OCI-LY3 (cell line): ENCODE data around the gene NKX2-3.

ENCODE experiments used
- EZH2phosphoT487 ChIP-seq: fragments of 200-600 bp; shearing (Covaris generic); IDR thresholded peaks from 2 replicates; pipeline ENCODE4 v1.6.1; 2018; ENCODE audit warnings: antibody characterized with exemption, mixed run types, low read depth
- TF ChIP-seq, protein P1 (sequence below): fragments of 200-600, 300-600 bp; sonication (generic); IDR thresholded peaks from 2 replicates; pipeline ENCODE4 v1.5.1; 2014; ENCODE audit warnings: antibody characterized with exemption, low read length, low read depth

DNA sequence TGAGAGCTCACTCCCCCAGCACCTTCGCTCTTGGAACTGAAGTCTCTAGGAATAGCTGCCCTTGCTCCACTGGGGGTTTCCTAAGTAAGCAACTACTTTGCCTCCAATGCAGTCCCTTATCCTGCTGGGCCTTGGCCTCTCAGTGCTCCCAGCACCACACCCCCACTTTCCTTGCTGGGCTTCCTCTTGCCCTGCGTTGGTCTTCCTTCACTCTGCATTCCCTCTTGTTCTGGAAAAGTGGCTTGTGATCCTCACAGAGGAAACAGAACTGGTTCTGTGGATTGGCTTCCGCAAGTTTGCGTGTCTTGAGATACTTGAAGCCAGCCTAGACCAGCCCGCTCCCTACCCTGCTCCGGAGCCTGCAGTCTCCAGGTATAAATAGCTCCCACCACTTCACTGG is 6.4 kb downstream of the NKX2-3 start:
- TF ChIP-seq, protein P1, sequence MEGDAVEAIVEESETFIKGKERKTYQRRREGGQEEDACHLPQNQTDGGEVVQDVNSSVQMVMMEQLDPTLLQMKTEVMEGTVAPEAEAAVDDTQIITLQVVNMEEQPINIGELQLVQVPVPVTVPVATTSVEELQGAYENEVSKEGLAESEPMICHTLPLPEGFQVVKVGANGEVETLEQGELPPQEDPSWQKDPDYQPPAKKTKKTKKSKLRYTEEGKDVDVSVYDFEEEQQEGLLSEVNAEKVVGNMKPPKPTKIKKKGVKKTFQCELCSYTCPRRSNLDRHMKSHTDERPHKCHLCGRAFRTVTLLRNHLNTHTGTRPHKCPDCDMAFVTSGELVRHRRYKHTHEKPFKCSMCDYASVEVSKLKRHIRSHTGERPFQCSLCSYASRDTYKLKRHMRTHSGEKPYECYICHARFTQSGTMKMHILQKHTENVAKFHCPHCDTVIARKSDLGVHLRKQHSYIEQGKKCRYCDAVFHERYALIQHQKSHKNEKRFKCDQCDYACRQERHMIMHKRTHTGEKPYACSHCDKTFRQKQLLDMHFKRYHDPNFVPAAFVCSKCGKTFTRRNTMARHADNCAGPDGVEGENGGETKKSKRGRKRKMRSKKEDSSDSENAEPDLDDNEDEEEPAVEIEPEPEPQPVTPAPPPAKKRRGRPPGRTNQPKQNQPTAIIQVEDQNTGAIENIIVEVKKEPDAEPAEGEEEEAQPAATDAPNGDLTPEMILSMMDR, result no peak
- no peak for TF ChIP-seq EZH2phosphoT487
